ENCODE results near the gene HOXC12. TPM values are rescaled to one million over a fixed set of nuclear protein-coding genes. Genes with fewer than 3 reads are reported as not detected.

Gene HOXC12
- total RNA-seq, 1 experiment from 2014 or later, result not detected

- ChIA-PET POLR2A (no interaction called here), CTCF (interaction anchor here (1.1 kb wide), 1 partner anchor 12 kb away, joined by 3 read pairs; no protein-coding TSS in a partner anchor)
- Mint-ChIP-seq H3K4me1 (peaks cover 17% of the 10 kb centered on the region), H3K27ac (no peak overlapping the region), H3K4me3 (no peak overlapping the region), H3K27me3 (ENCODE audit: low read depth) (peaks cover 100% of the 10 kb centered on the region), H3K36me3 (no peaks in the 10 kb centered on the region), H3K9me3 (no peaks in the 10 kb centered on the region)
- ATAC-seq, result no peak
- no peak for TF ChIP-seq SOX15 (CRISPR knock-in tag; IDR thresholded peaks at IDR 0.05)
- no peak for TF ChIP-seq ATF1 (CRISPR knock-in tag; IDR thresholded peaks at IDR 0.05)
- TF ChIP-seq, protein P1, sequence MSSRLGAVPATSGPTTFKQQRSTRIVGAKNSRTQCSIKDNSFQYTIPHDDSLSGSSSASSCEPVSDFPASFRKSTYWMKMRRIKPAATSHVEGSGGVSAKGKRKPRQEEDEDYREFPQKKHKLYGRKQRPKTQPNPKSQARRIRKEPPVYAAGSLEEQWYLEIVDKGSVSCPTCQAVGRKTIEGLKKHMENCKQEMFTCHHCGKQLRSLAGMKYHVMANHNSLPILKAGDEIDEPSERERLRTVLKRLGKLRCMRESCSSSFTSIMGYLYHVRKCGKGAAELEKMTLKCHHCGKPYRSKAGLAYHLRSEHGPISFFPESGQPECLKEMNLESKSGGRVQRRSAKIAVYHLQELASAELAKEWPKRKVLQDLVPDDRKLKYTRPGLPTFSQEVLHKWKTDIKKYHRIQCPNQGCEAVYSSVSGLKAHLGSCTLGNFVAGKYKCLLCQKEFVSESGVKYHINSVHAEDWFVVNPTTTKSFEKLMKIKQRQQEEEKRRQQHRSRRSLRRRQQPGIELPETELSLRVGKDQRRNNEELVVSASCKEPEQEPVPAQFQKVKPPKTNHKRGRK (CRISPR knock-in tag; IDR thresholded peaks at IDR 0.05; ENCODE audit: borderline replicate concordance), result no peak
- TF ChIP-seq ZNF671 (CRISPR knock-in tag; IDR thresholded peaks at IDR 0.05), result no peak
- TF ChIP-seq FOXP1 (CRISPR knock-in tag; IDR thresholded peaks at IDR 0.05; ENCODE audit: borderline replicate concordance), result no peak
- TF ChIP-seq, protein P2, sequence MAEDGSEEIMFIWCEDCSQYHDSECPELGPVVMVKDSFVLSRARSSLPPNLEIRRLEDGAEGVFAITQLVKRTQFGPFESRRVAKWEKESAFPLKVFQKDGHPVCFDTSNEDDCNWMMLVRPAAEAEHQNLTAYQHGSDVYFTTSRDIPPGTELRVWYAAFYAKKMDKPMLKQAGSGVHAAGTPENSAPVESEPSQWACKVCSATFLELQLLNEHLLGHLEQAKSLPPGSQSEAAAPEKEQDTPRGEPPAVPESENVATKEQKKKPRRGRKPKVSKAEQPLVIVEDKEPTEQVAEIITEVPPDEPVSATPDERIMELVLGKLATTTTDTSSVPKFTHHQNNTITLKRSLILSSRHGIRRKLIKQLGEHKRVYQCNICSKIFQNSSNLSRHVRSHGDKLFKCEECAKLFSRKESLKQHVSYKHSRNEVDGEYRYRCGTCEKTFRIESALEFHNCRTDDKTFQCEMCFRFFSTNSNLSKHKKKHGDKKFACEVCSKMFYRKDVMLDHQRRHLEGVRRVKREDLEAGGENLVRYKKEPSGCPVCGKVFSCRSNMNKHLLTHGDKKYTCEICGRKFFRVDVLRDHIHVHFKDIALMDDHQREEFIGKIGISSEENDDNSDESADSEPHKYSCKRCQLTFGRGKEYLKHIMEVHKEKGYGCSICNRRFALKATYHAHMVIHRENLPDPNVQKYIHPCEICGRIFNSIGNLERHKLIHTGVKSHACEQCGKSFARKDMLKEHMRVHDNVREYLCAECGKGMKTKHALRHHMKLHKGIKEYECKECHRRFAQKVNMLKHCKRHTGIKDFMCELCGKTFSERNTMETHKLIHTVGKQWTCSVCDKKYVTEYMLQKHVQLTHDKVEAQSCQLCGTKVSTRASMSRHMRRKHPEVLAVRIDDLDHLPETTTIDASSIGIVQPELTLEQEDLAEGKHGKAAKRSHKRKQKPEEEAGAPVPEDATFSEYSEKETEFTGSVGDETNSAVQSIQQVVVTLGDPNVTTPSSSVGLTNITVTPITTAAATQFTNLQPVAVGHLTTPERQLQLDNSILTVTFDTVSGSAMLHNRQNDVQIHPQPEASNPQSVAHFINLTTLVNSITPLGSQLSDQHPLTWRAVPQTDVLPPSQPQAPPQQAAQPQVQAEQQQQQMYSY (CRISPR knock-in tag; IDR thresholded peaks at IDR 0.05), result no peak
- TF ChIP-seq, protein P3, sequence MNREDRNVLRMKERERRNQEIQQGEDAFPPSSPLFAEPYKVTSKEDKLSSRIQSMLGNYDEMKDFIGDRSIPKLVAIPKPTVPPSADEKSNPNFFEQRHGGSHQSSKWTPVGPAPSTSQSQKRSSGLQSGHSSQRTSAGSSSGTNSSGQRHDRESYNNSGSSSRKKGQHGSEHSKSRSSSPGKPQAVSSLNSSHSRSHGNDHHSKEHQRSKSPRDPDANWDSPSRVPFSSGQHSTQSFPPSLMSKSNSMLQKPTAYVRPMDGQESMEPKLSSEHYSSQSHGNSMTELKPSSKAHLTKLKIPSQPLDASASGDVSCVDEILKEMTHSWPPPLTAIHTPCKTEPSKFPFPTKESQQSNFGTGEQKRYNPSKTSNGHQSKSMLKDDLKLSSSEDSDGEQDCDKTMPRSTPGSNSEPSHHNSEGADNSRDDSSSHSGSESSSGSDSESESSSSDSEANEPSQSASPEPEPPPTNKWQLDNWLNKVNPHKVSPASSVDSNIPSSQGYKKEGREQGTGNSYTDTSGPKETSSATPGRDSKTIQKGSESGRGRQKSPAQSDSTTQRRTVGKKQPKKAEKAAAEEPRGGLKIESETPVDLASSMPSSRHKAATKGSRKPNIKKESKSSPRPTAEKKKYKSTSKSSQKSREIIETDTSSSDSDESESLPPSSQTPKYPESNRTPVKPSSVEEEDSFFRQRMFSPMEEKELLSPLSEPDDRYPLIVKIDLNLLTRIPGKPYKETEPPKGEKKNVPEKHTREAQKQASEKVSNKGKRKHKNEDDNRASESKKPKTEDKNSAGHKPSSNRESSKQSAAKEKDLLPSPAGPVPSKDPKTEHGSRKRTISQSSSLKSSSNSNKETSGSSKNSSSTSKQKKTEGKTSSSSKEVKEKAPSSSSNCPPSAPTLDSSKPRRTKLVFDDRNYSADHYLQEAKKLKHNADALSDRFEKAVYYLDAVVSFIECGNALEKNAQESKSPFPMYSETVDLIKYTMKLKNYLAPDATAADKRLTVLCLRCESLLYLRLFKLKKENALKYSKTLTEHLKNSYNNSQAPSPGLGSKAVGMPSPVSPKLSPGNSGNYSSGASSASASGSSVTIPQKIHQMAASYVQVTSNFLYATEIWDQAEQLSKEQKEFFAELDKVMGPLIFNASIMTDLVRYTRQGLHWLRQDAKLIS (CRISPR knock-in tag; IDR thresholded peaks at IDR 0.05; ENCODE audit: borderline replicate concordance), result no peak
- TF ChIP-seq SP1 (CRISPR knock-in tag; conservative IDR thresholded peaks at IDR 0.05), result no peak
- DNase-seq (ENCODE audit: low spot score), result no peak
These were observed 2.3 kb downstream of the HOXC12 start for GRCh38 chr12:53956914-53957536.

- no peak for DNase-seq (ENCODE audit: low spot score)
- CTCF ChIA-PET, result interaction anchor here (1.0 to 1.5 kb wide), 3 partner anchors 74 to 256 kb away, joined by 3 to 5 read pairs (median 3); partner anchors contain the start of gene HOXC5
- Mint-ChIP-seq H3K27ac (no peak overlapping the region), H3K4me1 (peaks cover 15% of the 10 kb centered on the region), H3K9me3 (no peaks in the 10 kb centered on the region), H3K36me3 (no peaks in the 10 kb centered on the region), H3K4me3 (no peak overlapping the region), H3K27me3 (ENCODE audit: low read depth) (peaks cover 100% of the 10 kb centered on the region)
- ATAC-seq, result no peak
- POLR2A ChIA-PET, result no interaction called here
- TF ChIP-seq, protein P4, sequence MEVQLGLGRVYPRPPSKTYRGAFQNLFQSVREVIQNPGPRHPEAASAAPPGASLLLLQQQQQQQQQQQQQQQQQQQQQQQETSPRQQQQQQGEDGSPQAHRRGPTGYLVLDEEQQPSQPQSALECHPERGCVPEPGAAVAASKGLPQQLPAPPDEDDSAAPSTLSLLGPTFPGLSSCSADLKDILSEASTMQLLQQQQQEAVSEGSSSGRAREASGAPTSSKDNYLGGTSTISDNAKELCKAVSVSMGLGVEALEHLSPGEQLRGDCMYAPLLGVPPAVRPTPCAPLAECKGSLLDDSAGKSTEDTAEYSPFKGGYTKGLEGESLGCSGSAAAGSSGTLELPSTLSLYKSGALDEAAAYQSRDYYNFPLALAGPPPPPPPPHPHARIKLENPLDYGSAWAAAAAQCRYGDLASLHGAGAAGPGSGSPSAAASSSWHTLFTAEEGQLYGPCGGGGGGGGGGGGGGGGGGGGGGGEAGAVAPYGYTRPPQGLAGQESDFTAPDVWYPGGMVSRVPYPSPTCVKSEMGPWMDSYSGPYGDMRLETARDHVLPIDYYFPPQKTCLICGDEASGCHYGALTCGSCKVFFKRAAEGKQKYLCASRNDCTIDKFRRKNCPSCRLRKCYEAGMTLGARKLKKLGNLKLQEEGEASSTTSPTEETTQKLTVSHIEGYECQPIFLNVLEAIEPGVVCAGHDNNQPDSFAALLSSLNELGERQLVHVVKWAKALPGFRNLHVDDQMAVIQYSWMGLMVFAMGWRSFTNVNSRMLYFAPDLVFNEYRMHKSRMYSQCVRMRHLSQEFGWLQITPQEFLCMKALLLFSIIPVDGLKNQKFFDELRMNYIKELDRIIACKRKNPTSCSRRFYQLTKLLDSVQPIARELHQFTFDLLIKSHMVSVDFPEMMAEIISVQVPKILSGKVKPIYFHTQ (CRISPR knock-in tag; IDR thresholded peaks at IDR 0.05), result no peak
- TF ChIP-seq MYBL2 (CRISPR knock-in tag; IDR thresholded peaks at IDR 0.05), result no peak
- TF ChIP-seq, protein P5, sequence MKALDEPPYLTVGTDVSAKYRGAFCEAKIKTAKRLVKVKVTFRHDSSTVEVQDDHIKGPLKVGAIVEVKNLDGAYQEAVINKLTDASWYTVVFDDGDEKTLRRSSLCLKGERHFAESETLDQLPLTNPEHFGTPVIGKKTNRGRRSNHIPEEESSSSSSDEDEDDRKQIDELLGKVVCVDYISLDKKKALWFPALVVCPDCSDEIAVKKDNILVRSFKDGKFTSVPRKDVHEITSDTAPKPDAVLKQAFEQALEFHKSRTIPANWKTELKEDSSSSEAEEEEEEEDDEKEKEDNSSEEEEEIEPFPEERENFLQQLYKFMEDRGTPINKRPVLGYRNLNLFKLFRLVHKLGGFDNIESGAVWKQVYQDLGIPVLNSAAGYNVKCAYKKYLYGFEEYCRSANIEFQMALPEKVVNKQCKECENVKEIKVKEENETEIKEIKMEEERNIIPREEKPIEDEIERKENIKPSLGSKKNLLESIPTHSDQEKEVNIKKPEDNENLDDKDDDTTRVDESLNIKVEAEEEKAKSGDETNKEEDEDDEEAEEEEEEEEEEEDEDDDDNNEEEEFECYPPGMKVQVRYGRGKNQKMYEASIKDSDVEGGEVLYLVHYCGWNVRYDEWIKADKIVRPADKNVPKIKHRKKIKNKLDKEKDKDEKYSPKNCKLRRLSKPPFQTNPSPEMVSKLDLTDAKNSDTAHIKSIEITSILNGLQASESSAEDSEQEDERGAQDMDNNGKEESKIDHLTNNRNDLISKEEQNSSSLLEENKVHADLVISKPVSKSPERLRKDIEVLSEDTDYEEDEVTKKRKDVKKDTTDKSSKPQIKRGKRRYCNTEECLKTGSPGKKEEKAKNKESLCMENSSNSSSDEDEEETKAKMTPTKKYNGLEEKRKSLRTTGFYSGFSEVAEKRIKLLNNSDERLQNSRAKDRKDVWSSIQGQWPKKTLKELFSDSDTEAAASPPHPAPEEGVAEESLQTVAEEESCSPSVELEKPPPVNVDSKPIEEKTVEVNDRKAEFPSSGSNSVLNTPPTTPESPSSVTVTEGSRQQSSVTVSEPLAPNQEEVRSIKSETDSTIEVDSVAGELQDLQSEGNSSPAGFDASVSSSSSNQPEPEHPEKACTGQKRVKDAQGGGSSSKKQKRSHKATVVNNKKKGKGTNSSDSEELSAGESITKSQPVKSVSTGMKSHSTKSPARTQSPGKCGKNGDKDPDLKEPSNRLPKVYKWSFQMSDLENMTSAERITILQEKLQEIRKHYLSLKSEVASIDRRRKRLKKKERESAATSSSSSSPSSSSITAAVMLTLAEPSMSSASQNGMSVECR (CRISPR knock-in tag; IDR thresholded peaks at IDR 0.05; ENCODE audit: borderline replicate concordance), result no peak
- TF ChIP-seq USF1 (CRISPR knock-in tag; IDR thresholded peaks at IDR 0.05), result no peak
- no peak for TF ChIP-seq ZBTB21 (CRISPR knock-in tag; IDR thresholded peaks at IDR 0.05; ENCODE audit: borderline replicate concordance)
- TF ChIP-seq, protein P6, sequence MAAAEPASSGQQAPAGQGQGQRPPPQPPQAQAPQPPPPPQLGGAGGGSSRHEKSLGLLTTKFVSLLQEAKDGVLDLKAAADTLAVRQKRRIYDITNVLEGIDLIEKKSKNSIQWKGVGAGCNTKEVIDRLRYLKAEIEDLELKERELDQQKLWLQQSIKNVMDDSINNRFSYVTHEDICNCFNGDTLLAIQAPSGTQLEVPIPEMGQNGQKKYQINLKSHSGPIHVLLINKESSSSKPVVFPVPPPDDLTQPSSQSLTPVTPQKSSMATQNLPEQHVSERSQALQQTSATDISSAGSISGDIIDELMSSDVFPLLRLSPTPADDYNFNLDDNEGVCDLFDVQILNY (CRISPR knock-in tag; IDR thresholded peaks at IDR 0.05), result no peak
- TF ChIP-seq KAT7 (CRISPR knock-in tag; IDR thresholded peaks at IDR 0.05; ENCODE audit: borderline replicate concordance), result no peak
These were observed 3.4 kb downstream of the HOXC12 start for GRCh38 chr12:53958128-53958527.

Data from WTC11 (cell line).